Panc1 (cell line): ENCODE data around the gene SERP1. TPM values are rescaled to one million over a fixed set of nuclear protein-coding genes. Genes with fewer than 3 reads are reported as not detected.
A peak's percentile ranks its signal among the peaks of the same experiment; 100 is the strongest.

Experiments
- ATAC-seq: fragments of 200-7000 bp; cut with Tn5 transposase; 2 replicates; pipeline ENCODE4 v1.9.1; 2020; ENCODE audit warnings: mild to moderate bottlenecking, moderate library complexity
- BruUV-seq: library from RNA; stranded (reverse); fragments of 400-500 nt; replicated peaks from 2 replicates; lab custom pipeline; 2021; lab: Mats Ljungman, UMichigan
- CTCF ChIA-PET: fragments of 300-600 bp; sonication (Branson Sonifier 250); formaldehyde crosslinking; loops from one replicate; lab custom pipeline; 2022; ENCODE audit warnings: antibody characterized with exemption; lab: Charles Lee
- POLR2A ChIA-PET: fragments of 300-600 bp; sonication (Branson Sonifier 250); formaldehyde crosslinking; loops from one replicate; lab custom pipeline; 2022; ENCODE audit warnings: antibody characterized with exemption; lab: Charles Lee
- DNase-seq: peaks from one replicate; pipeline ENCODE4 v3.0.0-alpha.2; 2010; ENCODE audit warnings: low read depth, low spot score
- H3K27ac ChIP-seq: 2 replicates; pipeline ENCODE4 v1.5.1; 2011; ENCODE audit warnings: mild to moderate bottlenecking, low read length, inconsistent platforms
- H3K27me3 ChIP-seq: fragments of 200-500 bp; sonication (Bioruptor generic); 2 replicates; pipeline ENCODE4 v1.6.0; 2014; ENCODE audit warnings: low read length, inconsistent platforms; ENCODE audit not compliant: control insufficient read depth, insufficient read depth
- H3K36me3 ChIP-seq: fragments of 200-500 bp; sonication (Bioruptor generic); 2 replicates; pipeline ENCODE4 v1.5.1; 2014; ENCODE audit warnings: inconsistent platforms, mild to moderate bottlenecking, low read length, moderate library complexity; ENCODE audit not compliant: control insufficient read depth, insufficient read depth
- H3K4me1 ChIP-seq: 2 replicates; pipeline ENCODE4 v1.5.1; 2011; ENCODE audit warnings: inconsistent platforms, mild to moderate bottlenecking, low read length, moderate library complexity; ENCODE audit not compliant: control insufficient read depth, insufficient read depth
- H3K4me3 ChIP-seq, 2 experiments: 2 replicates each; pipeline ENCODE4 v1.5.1; 2011 to 2012; ENCODE audit warnings: low read depth in 2 of 2, low read length in 2 of 2, mild to moderate bottlenecking in 2 of 2, inconsistent platforms in 1 of 2, moderate library complexity in 1 of 2
- H3K9me3 ChIP-seq: fragments of 200-500 bp; sonication (Bioruptor generic); 2 replicates; pipeline ENCODE4 v1.5.1; 2014; ENCODE audit warnings: low read depth, mild to moderate bottlenecking, inconsistent platforms, low read length, moderate library complexity; ENCODE audit not compliant: control insufficient read depth, insufficient read depth
- POLR2AphosphoS5 ChIP-seq: IDR thresholded peaks from 2 replicates; pipeline ENCODE4 v1.6.1; 2012; ENCODE audit warnings: mild to moderate bottlenecking, low read depth, low read length, moderate library complexity
- SIN3A ChIP-seq: IDR thresholded peaks from 2 replicates; pipeline ENCODE4 v1.6.1; 2012; ENCODE audit warnings: low read depth, mild to moderate bottlenecking, low read length, moderate library complexity, borderline replicate concordance; ENCODE audit not compliant: insufficient read depth
- TCF7L2 ChIP-seq: IDR thresholded peaks from 2 replicates; pipeline ENCODE4 v1.6.1; 2011; ENCODE audit warnings: mild to moderate bottlenecking, low read depth, low read length, inconsistent platforms
- in situ Hi-C: cut with HindIII; loops from 2 replicates; pipeline ENCODE4 v1.10.0; 2016; ENCODE audit warnings: low sequenced_read_pairs, low pct_unique_long_range_greater_than_20kb
- intact Hi-C: fragments of 100-400 bp; cut with micrococcal nuclease; formaldehyde crosslinking; loops from one replicate; pipeline ENCODE4 v1.10.0; 2022; ENCODE audit not compliant: unreplicated experiment
- total RNA-seq: library from RNA; stranded (reverse); gene quantifications from one replicate; pipeline ENCODE4 v1.2.1, GENCODE V29; 2021; ENCODE audit not compliant: unreplicated experiment
- TF ChIP-seq, protein P1 (sequence below): fragments of 450-650 bp; IDR thresholded peaks from 2 replicates; pipeline ENCODE4 v1.5.1; 2017; ENCODE audit warnings: mild to moderate bottlenecking
- TF ChIP-seq, protein P2 (sequence below), 2 experiments: IDR thresholded peaks; 2 replicates each; pipeline ENCODE4 v1.6.1; 2011 to 2012; ENCODE audit warnings: low read depth in 2 of 2, control low read depth in 1 of 2, low read length in 1 of 2, mild to moderate bottlenecking in 1 of 2, moderate library complexity in 1 of 2; ENCODE audit not compliant: insufficient read depth in 1 of 2

SERP1 gene
- total RNA-seq, 1 experiment from 2014 or later, result 75.0 TPM

DNA sequence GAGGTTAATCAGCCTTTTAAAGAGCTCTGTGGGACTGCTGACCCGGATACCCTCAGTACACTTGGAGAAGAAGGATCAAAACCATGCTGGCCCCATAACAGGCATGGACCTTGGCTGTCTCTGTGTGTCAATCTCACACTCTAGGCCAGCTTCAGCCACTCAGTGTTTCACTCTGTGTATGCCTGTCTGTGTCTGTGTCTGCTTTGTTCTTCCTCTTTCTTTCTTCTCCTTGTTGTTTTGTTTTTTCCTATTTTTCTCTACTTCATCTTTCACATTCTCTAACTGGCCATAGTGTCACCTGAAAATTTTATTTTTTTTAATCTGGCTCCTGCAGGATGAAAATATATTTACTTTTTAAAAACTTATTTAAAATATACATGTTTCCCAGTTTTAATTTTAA lies 51.1 kb downstream of the SERP1 start:
- POLR2A ChIA-PET, result interaction anchor here (0.5 kb wide), 1 partner anchor 527 kb away, joined by 5 read pairs; no protein-coding TSS in a partner anchor
- TF ChIP-seq, protein P1, sequence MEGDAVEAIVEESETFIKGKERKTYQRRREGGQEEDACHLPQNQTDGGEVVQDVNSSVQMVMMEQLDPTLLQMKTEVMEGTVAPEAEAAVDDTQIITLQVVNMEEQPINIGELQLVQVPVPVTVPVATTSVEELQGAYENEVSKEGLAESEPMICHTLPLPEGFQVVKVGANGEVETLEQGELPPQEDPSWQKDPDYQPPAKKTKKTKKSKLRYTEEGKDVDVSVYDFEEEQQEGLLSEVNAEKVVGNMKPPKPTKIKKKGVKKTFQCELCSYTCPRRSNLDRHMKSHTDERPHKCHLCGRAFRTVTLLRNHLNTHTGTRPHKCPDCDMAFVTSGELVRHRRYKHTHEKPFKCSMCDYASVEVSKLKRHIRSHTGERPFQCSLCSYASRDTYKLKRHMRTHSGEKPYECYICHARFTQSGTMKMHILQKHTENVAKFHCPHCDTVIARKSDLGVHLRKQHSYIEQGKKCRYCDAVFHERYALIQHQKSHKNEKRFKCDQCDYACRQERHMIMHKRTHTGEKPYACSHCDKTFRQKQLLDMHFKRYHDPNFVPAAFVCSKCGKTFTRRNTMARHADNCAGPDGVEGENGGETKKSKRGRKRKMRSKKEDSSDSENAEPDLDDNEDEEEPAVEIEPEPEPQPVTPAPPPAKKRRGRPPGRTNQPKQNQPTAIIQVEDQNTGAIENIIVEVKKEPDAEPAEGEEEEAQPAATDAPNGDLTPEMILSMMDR, result no peak
- TF ChIP-seq SIN3A, result no peak
- Histone ChIP-seq H3K9me3 (no peaks in the 10 kb centered on the region), H3K27ac (peak overlapping the region; percentile 71), H3K4me1 (peaks cover 18% of the 10 kb centered on the region), H3K27me3 (no peaks in the 10 kb centered on the region), H3K4me3 (no peak overlapping the region), H3K36me3 (no peaks in the 10 kb centered on the region)
- intact Hi-C loops, result loop anchor here (1.0 to 5.0 kb wide), 4 partner anchors 84 to 268 kb away; no protein-coding TSS in a partner anchor
- peak; percentile 77 for ATAC-seq
- BruUV-seq, result no TSS peak
- DNase-seq, result no peak
- in situ Hi-C loops, result no loop called here
- CTCF ChIA-PET, result interaction anchor here (0.6 to 2.4 kb wide), 10 partner anchors 19 to 267 kb away, joined by 3 to 10 read pairs (median 4); partner anchors contain the start of gene TSC22D2

DNA sequence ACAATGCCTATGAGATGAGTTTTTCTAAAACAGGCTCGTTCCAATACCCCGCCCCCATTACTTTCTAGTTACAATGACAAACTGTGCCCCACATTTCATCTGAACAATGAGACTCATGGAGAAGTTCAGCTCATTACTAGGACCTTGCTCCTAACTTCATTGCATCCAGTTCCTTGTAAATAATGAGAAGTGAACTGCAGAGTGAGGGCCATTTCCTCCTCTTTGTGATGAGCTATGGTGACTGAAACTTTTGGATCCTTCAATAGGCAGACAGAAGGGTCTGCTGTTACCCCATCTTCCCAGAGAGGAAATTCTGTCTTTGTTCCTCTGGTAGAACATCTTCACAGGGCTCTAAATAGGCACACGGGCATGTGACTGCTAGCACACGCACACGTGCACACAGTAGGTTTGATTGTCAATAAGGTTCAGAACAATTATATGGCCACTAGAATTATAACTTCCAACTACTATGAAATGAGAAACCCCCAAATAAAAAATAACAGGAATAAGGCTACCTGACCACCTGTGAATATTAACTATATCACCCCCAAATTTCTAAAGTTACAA lies 51.8 kb downstream of the SERP1 start:
- BruUV-seq, result no TSS peak
- POLR2A ChIA-PET, result no interaction called here
- in situ Hi-C loops (no loop called here), intact Hi-C loops (loop anchor here (2.0 kb wide), 2 partner anchors 256 to 268 kb away; no protein-coding TSS in a partner anchor)
- no peaks in the 10 kb centered on the region for H3K36me3 ChIP-seq
- TF ChIP-seq POLR2AphosphoS5, result no peak
- TF ChIP-seq TCF7L2, result no peak
- TF ChIP-seq, protein P1, result no peak
- no peak for TF ChIP-seq SIN3A
- TF ChIP-seq, protein P2, sequence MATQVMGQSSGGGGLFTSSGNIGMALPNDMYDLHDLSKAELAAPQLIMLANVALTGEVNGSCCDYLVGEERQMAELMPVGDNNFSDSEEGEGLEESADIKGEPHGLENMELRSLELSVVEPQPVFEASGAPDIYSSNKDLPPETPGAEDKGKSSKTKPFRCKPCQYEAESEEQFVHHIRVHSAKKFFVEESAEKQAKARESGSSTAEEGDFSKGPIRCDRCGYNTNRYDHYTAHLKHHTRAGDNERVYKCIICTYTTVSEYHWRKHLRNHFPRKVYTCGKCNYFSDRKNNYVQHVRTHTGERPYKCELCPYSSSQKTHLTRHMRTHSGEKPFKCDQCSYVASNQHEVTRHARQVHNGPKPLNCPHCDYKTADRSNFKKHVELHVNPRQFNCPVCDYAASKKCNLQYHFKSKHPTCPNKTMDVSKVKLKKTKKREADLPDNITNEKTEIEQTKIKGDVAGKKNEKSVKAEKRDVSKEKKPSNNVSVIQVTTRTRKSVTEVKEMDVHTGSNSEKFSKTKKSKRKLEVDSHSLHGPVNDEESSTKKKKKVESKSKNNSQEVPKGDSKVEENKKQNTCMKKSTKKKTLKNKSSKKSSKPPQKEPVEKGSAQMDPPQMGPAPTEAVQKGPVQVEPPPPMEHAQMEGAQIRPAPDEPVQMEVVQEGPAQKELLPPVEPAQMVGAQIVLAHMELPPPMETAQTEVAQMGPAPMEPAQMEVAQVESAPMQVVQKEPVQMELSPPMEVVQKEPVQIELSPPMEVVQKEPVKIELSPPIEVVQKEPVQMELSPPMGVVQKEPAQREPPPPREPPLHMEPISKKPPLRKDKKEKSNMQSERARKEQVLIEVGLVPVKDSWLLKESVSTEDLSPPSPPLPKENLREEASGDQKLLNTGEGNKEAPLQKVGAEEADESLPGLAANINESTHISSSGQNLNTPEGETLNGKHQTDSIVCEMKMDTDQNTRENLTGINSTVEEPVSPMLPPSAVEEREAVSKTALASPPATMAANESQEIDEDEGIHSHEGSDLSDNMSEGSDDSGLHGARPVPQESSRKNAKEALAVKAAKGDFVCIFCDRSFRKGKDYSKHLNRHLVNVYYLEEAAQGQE (IDR thresholded peaks at IDR 0.05; ENCODE audit: insufficient read depth in 1 of 2, low read depth in 2 of 2, low read length in 1 of 2), result no peak
- CTCF ChIA-PET, result interaction anchor here (1.3 to 2.0 kb wide), 3 partner anchors 18 to 256 kb away, joined by 3 to 6 read pairs (median 4); no protein-coding TSS in a partner anchor
- H3K4me1 ChIP-seq, result peaks cover 18% of the 10 kb centered on the region
- H3K27ac ChIP-seq, result peak overlapping the region; percentile 71
- no peaks in the 10 kb centered on the region for H3K27me3 ChIP-seq
- no peak overlapping the region for H3K4me3 ChIP-seq
- ATAC-seq (0 out of 2 replicates have a peak, but pooled peaks have one; percentile 24), DNase-seq (no peak)
- H3K9me3 ChIP-seq, result no peaks in the 10 kb centered on the region

Other genes starting within 250 kb of the SERP1 start
- gene TSC22D2, start 138.2 kb downstream of the SERP1 start, total RNA-seq, result 43.1 TPM
- 70.0 TPM for gene EIF2A, start 291 bp upstream of the SERP1 start, total RNA-seq
- 114 TPM for gene SELENOT, start 56.8 kb upstream of the SERP1 start, total RNA-seq
- gene ERICH6, start 157.4 kb upstream of the SERP1 start, total RNA-seq, result 0.28 TPM
- 24.0 TPM for gene SIAH2, start 216.7 kb upstream of the SERP1 start, total RNA-seq